GM13976 (cell line): Measurements from ENCODE around the gene MRPL27.

Source experiments
- DNase-seq: peaks from one replicate; pipeline ENCODE4 v3.0.0; 2012; ENCODE audit warnings: low spot score
- CTCF ChIP-seq: IDR thresholded peaks from 2 replicates; pipeline ENCODE4 v1.5.1; 2012; ENCODE audit warnings: borderline replicate concordance, mild to moderate bottlenecking; ENCODE audit not compliant: insufficient read depth; ENCODE audit errors: extremely low read depth, missing control alignments, control extremely low read depth
- in situ Hi-C: fragments of 300-500 bp; cut with MboI; formaldehyde crosslinking; loops from one replicate; pipeline ENCODE4 v1.12.0; 2022; ENCODE audit warnings: low sequenced_read_pairs, mixed read lengths, inconsistent platforms; ENCODE audit not compliant: unreplicated experiment

MRPL27 gene

GRCh38 chr17:50373705-50374104 lies 721 bp upstream of the MRPL27 start:
- DNase-seq, result no peak
- in situ Hi-C loops, result no loop called here
- TF ChIP-seq CTCF, result no peak

GRCh38 chr17:50372222-50372757 lies 694 bp downstream of the MRPL27 start:
- no peak for DNase-seq
- no peak for TF ChIP-seq CTCF
- in situ Hi-C loops, result no loop called here

GRCh38 chr17:50371526-50371925 lies 1.5 kb downstream of the MRPL27 start:
- no peak for TF ChIP-seq CTCF
- DNase-seq, result no peak
- in situ Hi-C loops, result no loop called here

- in situ Hi-C loops, result no loop called here
- TF ChIP-seq CTCF, result no peak
Observed at GRCh38 chr17:50370052-50370451, 2.9 kb downstream of the MRPL27 start.

GRCh38 chr17:50367401-50367800 lies 5.6 kb downstream of the MRPL27 start:
- DNase-seq, result no peak
- in situ Hi-C loops, result no loop called here

More at GRCh38 chr17:50370052-50370451, 2.9 kb downstream of the MRPL27 start:
- no peak for DNase-seq

GRCh38 chr17:50365649-50366393 lies 7.2 kb downstream of the MRPL27 start:
- in situ Hi-C loops, result no loop called here
- TF ChIP-seq CTCF, result no peak
- DNase-seq, result no peak

More at GRCh38 chr17:50367401-50367800, 5.6 kb downstream of the MRPL27 start:
- TF ChIP-seq CTCF, result no peak
